ENCODE data around the gene PKD2L1. TPM values are rescaled to one million over a fixed set of nuclear protein-coding genes. Genes with fewer than 3 reads are reported as not detected.

The PKD2L1 gene
- total and polyA plus RNA-seq, 5 donors = not detected

DNA sequence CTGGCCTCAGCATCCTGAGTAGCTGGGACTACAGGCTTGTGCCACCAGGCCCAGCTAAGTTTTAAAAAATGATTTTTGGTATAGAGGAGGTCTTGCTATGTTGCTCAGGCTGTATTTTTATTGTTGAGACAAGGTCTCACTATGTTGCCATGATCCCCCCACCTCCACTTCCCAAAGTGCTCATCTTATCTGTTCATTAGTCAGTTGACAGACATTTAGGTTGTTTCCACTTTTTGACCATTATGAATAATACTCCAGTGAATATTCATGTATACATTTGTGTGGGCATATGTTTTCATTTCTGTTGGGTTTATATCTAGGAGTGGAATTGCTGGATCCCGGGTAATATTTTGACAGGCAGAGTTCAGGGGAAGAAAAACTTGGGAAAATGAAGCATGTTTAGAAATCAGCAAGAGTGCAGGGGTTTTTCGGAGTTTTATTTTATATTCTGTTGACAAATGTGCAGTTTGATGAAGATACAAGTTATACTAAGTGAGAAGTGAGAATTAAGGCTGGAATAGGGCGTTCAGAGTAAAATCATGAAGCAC, 14.3 kb upstream of the PKD2L1 start:
- DNase-seq (no peak), ATAC-seq (no peak)
- Histone ChIP-seq H3K9me3 (ENCODE audit: control insufficient read depth, low read length) (no peaks in the 10 kb centered on the region), H3K4me1 (ENCODE audit: control insufficient read depth, insufficient read depth, low read length) (peaks cover 11% of the 10 kb centered on the region), H3K4me3 (ENCODE audit: low read length) (no peak overlapping the region), H3K27ac (ENCODE audit: low read length) (no peak overlapping the region), H3K27me3 (ENCODE audit: control insufficient read depth, insufficient read depth) (no peaks in the 10 kb centered on the region)
- intact Hi-C loops (cut with DNase I) = loop anchor here in 3 of 4 donors (5.0 to 10.0 kb wide), 3 partner anchors 88 to 180 kb away; partner anchors contain the start of genes NDUFB8 (in 1 of the 3) and SEC31B (in 1 of the 3)
- WGBS = 91% methylated on average over 3 of the region's 3 CpGs

DNA sequence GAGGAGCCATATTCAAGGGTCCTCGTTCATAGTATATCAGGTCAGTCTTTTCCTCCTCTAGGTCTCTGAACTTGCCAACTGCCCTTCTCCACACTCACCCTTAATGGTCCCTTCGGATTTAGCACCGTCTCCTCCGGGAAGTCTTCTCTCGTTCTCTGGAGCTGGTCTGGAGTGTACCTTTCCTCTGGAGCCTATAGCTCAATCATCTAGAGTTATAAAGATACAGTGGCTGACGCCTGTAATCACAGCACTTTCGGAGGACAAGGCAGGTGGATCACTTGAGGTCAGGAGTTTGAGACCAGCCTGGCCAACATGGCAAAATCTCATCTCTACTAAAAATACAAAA, 12.6 kb upstream of the PKD2L1 start:
- peaks cover 7% of the 10 kb centered on the region for H3K4me1 ChIP-seq (ENCODE audit: control insufficient read depth, insufficient read depth, low read length)
- no peak for DNase-seq
- ATAC-seq = no peak
- no peak overlapping the region for H3K4me3 ChIP-seq (ENCODE audit: low read length)
- no peak overlapping the region for H3K27ac ChIP-seq (ENCODE audit: low read length)
- no peaks in the 10 kb centered on the region for H3K9me3 ChIP-seq (ENCODE audit: control insufficient read depth, low read length)
- intact Hi-C loops (cut with DNase I) = loop anchor here in 3 of 4 donors (5.0 to 10.0 kb wide), 3 partner anchors 90 to 182 kb away; partner anchors contain the start of genes NDUFB8 (in 1 of the 3) and SEC31B (in 1 of the 3)
- 78% methylated on average over 7 of the region's 7 CpGs for WGBS
- no peaks in the 10 kb centered on the region for H3K27me3 ChIP-seq (ENCODE audit: control insufficient read depth, insufficient read depth)

DNA sequence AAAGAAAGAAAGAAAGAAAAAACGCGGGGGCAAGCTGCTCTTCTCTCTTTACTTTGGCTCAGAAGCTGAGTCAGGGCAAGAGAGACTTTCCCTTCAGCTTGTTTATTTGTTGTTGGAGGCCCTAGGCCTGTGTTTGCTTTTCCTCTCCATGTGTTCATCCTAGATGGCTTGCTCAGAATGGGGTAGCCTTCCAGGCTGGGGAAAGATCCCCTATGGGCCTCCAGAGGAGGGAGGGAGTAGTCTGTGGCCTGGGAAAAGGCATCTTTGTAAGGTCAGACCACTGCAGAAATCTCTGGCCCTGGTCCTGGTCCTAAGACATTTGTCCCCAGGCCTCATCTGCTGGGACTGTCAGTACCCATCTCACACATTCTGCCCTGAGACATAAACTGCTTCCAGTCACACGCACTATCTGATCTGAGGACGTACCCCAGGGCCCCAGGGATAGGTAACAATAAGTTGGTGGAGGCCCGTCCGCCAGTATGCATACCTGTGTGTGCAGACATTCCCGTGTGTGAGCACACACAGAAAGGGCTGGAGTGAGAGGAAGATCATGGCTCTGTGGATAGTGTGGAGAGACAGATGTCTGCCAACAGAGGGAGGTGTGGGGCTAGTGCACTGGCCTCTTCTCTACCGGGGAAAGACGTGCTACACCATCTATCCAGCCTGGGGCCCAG, 12.1 kb upstream of the PKD2L1 start:
- 44% methylated on average over 9 of the region's 9 CpGs for WGBS
- Histone ChIP-seq H3K4me1 (ENCODE audit: control insufficient read depth, insufficient read depth, low read length) (peaks cover 7% of the 10 kb centered on the region), H3K4me3 (ENCODE audit: low read length) (no peak overlapping the region), H3K9me3 (ENCODE audit: control insufficient read depth, low read length) (no peaks in the 10 kb centered on the region), H3K27me3 (ENCODE audit: control insufficient read depth, insufficient read depth) (no peaks in the 10 kb centered on the region), H3K27ac (ENCODE audit: low read length) (no peak overlapping the region)
- DNase-seq = peak; percentile 34 to 63 (median 61)
- intact Hi-C loops (cut with DNase I) = loop anchor here in 3 of 4 donors (5.0 to 10.0 kb wide), 3 partner anchors 90 to 183 kb away; partner anchors contain the start of genes NDUFB8 (in 1 of the 3) and SEC31B (in 1 of the 3)
- ATAC-seq = peak; percentile 48 to 58

DNA sequence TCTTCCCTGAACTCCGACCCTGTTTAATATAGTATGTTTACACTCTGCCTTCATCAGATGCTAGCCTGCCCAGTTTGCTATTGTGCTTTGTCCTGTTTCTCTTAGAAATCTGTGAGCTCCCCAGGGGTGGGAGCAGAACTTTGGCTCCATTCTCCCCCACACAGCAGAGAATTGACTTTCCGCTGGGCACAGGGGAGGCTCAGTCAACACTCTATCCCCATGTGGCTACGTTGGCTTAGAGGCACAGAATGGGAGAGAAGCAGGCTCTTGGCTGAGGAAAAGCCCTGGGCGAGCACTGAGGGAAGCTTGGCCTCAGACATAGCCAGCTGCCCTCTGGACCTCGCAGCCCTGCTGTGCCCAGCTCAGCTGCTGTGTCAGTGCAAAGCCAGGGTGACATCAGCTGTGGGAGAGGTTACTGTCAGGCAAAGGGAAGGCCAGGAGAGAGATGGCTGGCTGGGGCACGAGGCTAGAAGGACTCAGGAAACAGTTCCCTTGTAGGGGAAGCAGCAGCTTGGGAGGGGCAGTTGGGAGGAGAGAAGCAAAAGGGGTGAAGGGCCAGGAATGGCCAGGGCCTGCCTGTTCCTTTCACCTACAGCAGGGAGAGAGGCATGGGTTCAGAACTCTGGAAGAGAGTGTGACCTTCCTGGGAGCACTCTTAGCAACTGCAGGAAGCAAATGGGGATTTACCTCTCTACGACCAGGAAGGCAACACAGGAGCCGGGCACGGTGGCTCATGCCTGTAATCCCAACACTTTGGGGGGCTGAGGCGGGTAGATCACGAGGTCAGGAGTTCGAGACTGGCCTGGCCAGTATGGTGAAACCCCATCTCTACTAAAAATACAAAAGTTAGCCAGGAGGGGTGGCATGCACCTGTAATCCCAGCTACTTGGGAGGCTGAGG, 11.2 kb upstream of the PKD2L1 start:
- ATAC-seq (peak; percentile 70 to 88), DNase-seq (peak; percentile 75 to 89 (median 88))
- H3K27me3 ChIP-seq (ENCODE audit: control insufficient read depth, insufficient read depth) = no peaks in the 10 kb centered on the region
- intact Hi-C loops (cut with DNase I) = loop anchor here in 3 of 4 donors (5.0 to 10.0 kb wide), 3 partner anchors 91 to 184 kb away; partner anchors contain the start of genes NDUFB8 (in 1 of the 3) and SEC31B (in 1 of the 3)
- no peak overlapping the region for H3K4me3 ChIP-seq (ENCODE audit: low read length)
- H3K4me1 ChIP-seq (ENCODE audit: control insufficient read depth, insufficient read depth, low read length) = peaks cover 7% of the 10 kb centered on the region
- H3K9me3 ChIP-seq (ENCODE audit: control insufficient read depth, low read length) = no peaks in the 10 kb centered on the region
- peak overlapping the region; percentile 1 for H3K27ac ChIP-seq (ENCODE audit: low read length)
- WGBS = 65% methylated on average over 12 of the region's 12 CpGs

DNA sequence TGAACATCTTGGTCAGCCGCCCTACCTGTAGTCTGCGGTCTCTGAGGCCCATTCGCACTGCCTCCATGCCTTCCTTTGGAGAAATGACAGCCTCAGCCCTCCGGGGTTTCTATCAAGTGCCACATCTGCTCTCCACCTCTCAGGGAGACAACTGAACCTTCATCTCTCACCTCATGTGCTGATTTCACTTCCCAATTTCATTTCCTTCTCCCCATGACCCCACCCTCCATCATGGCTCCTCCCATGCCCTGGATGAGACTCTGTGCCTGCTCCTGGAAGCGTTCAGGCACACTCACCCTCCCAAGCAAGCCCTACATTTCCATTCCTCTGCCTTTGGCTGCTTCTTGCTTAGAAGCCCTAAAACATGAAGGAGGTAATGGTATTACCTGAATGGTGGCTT, 9.2 kb upstream of the PKD2L1 start:
- no peaks in the 10 kb centered on the region for H3K27me3 ChIP-seq (ENCODE audit: control insufficient read depth, insufficient read depth)
- H3K4me1 ChIP-seq (ENCODE audit: control insufficient read depth, insufficient read depth, low read length) = peaks cover 5% of the 10 kb centered on the region
- intact Hi-C loops (cut with DNase I) = loop anchor here in 3 of 4 donors (1.0 to 10.0 kb wide), 4 partner anchors 94 to 166 kb away; no protein-coding TSS in a partner anchor
- no peak overlapping the region for H3K4me3 ChIP-seq (ENCODE audit: low read length)
- ATAC-seq = no peak
- no peak for DNase-seq
- H3K9me3 ChIP-seq (ENCODE audit: control insufficient read depth, low read length) = no peaks in the 10 kb centered on the region
- WGBS = 60% methylated on average over 5 of the region's 5 CpGs
- H3K27ac ChIP-seq (ENCODE audit: low read length) = no peak overlapping the region

DNA sequence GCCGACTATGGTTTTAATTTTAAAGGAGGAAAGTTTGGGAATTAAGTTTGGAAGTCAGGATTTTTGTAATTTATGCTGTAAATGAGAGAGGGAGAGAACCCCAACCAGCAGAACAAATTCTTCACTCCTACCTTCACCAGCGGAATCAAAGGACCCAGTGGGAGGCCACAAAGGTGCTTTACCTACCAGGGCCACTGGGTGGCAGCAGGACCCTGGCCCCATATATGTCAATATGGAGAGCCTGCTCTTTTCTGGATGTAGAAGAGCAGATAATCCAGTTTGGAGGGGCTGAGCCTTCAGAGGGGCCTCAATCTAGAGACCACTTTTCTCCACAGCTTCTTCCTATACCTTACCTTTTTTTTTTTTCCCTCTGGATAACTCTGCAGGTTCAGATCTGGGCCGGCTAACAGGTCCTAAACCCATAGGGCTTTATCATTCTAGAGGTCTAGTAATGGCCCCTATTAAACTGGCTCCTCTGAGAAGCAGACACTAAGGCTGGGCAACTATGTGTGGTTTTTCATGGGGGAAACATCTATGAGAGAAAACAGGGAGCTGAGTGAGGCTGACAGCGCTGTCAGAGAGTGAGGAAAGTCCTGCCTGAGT, 8.5 kb upstream of the PKD2L1 start:
- Histone ChIP-seq H3K4me1 (ENCODE audit: control insufficient read depth, insufficient read depth, low read length) (peaks cover 5% of the 10 kb centered on the region), H3K27me3 (ENCODE audit: control insufficient read depth, insufficient read depth) (no peaks in the 10 kb centered on the region), H3K27ac (ENCODE audit: low read length) (no peak overlapping the region), H3K4me3 (ENCODE audit: low read length) (no peak overlapping the region), H3K9me3 (ENCODE audit: control insufficient read depth, low read length) (no peaks in the 10 kb centered on the region)
- intact Hi-C loops (cut with DNase I) = loop anchor here in 3 of 4 donors (1.0 to 10.0 kb wide), 4 partner anchors 94 to 166 kb away; no protein-coding TSS in a partner anchor
- DNase-seq (peak; percentile 68 to 91 (median 89)), ATAC-seq (peak; percentile 50 to 77)
- 58% methylated on average over 4 of the region's 4 CpGs for WGBS

DNA sequence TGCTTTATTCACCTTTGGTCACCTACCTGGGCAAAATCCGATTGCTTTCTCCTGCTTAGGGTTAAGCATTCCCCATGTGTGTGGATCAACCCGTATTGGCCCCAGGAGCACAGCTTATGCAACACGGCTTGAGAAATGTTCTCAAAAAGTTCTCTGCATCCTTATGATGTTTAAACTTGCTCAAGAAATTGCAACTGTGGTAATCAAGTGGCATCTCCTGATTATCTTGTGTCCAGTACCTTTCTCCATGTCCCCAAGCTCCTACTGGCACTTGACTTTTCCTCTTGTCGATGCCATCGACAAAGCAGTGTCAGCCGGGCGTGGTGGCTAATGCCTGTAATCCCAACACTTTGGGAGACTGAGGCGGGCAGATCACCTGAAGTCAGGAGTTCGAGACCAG, 4.7 kb upstream of the PKD2L1 start:
- intact Hi-C loops (cut with DNase I) = loop anchor here in 1 of 4 donors (10.0 kb wide), 1 partner anchor 170 kb away; no protein-coding TSS in a partner anchor
- H3K4me1 ChIP-seq (ENCODE audit: control insufficient read depth, insufficient read depth, low read length) = no peaks in the 10 kb centered on the region
- 85% methylated on average over 9 of the region's 9 CpGs for WGBS
- no peaks in the 10 kb centered on the region for H3K9me3 ChIP-seq (ENCODE audit: control insufficient read depth, low read length)
- no peak overlapping the region for H3K4me3 ChIP-seq (ENCODE audit: low read length)
- DNase-seq (no peak), ATAC-seq (no peak)
- H3K27ac ChIP-seq (ENCODE audit: low read length) = no peak overlapping the region
- H3K27me3 ChIP-seq (ENCODE audit: control insufficient read depth, insufficient read depth) = no peaks in the 10 kb centered on the region

DNA sequence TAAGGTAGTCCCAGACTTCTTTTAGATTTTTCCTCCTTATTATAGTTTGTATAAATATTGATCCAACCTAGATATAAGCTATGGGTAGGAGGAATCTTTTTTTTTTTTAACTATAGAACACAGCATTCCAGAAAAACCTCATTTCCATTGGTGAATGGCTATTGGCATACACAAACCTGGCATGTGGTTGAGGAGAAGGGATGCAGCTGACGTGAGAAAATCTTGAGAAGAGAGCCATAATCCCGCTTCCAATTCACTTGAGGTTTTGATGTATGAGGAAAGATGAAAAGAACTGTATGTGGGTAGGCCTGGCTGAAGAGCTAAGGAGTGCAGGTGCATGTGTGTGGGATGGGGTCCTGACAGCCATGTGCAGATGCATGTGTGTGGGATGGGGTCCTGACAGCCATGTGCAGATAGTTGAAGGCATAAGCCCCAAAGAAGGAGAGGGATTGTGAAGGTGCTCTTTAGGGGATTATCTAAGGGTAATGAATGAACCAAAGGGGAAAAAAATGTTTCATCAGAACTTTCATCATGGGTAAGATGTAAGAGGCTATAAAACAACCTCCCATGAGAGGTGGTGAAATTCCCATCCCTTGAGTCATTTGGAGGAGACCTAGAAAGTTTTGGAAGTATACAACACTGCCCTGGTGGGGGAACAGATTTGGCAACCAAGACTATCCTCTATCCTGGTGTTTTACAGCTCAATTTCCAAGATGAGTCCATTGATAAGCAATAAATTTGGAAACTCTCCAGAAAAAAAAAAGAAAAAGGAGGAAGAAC, 3.8 kb upstream of the PKD2L1 start:
- Histone ChIP-seq H3K27ac (ENCODE audit: low read length) (no peak overlapping the region), H3K27me3 (ENCODE audit: control insufficient read depth, insufficient read depth) (no peaks in the 10 kb centered on the region), H3K4me1 (ENCODE audit: control insufficient read depth, insufficient read depth, low read length) (no peaks in the 10 kb centered on the region), H3K9me3 (ENCODE audit: control insufficient read depth, low read length) (no peaks in the 10 kb centered on the region), H3K4me3 (ENCODE audit: low read length) (no peak overlapping the region)
- intact Hi-C loops (cut with DNase I) = loop anchor here in 1 of 4 donors (10.0 kb wide), 1 partner anchor 171 kb away; no protein-coding TSS in a partner anchor
- ATAC-seq (no peak), DNase-seq (no peak)
- WGBS = 77% methylated on average over 2 of the region's 2 CpGs

DNA sequence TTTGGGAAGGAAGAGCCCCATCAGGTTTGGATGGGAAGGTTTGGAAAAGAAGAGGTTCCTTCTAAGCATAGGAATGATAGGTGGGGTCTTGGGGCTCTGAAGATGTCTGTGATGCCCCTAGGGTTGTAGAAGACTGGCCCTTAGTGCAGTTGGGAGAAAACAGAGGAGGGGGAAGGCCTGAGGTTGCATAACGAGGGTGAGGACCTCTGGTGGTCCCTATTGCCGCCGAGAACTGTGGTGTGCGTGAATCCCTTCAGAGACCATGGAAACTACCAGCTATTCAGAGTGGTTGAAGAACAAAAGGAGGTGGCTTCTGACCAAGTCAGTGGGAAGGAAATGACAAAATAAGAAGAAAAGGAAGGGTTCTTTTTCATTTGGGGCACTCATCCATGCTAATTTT, 3.1 kb upstream of the PKD2L1 start:
- intact Hi-C loops (cut with DNase I) = loop anchor here in 1 of 4 donors (10.0 kb wide), 1 partner anchor 172 kb away; no protein-coding TSS in a partner anchor
- Histone ChIP-seq H3K4me1 (ENCODE audit: control insufficient read depth, insufficient read depth, low read length) (no peaks in the 10 kb centered on the region), H3K27me3 (ENCODE audit: control insufficient read depth, insufficient read depth) (no peaks in the 10 kb centered on the region), H3K9me3 (ENCODE audit: control insufficient read depth, low read length) (no peaks in the 10 kb centered on the region), H3K4me3 (ENCODE audit: low read length) (no peak overlapping the region), H3K27ac (ENCODE audit: low read length) (no peak overlapping the region)
- DNase-seq = no peak
- 58% methylated on average over 4 of the region's 4 CpGs for WGBS
- no peak for ATAC-seq

DNA sequence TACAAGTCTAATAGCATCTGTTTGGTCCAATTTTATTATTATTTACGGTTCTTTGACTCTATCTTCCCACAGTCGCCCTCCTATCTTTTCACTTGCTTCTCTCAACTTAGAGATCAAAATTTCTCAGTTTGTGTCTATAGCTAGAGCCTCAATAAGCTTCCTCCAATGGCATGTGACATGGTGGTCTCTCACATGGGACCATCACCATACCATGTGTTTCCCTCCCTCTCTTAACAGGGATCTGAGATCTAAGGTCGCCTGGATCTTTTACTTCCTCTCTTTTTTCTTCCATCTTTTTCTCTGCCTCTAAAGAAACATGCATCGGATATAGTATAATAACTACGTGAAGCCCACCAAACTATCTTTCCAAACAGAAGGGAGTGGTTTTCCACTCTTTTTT, 1.8 kb downstream of the PKD2L1 start:
- Histone ChIP-seq H3K27ac (ENCODE audit: low read length) (no peak overlapping the region), H3K4me3 (ENCODE audit: low read length) (no peak overlapping the region), H3K9me3 (ENCODE audit: control insufficient read depth, low read length) (no peaks in the 10 kb centered on the region), H3K4me1 (ENCODE audit: control insufficient read depth, insufficient read depth, low read length) (no peaks in the 10 kb centered on the region), H3K27me3 (ENCODE audit: control insufficient read depth, insufficient read depth) (no peaks in the 10 kb centered on the region)
- DNase-seq (no peak), ATAC-seq (no peak)
- 60% methylated on average over 5 of the region's 5 CpGs for WGBS
- intact Hi-C loops (cut with DNase I) = no loop called here

All from right cardiac atrium (tissue), 5 donors.